ENCODE measurements around the gene CDH23.

The CDH23 gene

GRCh38 chr10:71631007-71631861, 234.5 kb downstream of the CDH23 start:
- Mint-ChIP-seq H3K4me3 (no peak overlapping the region), H3K27me3 (peaks cover 21% of the 10 kb centered on the region), H3K27ac (no peak overlapping the region), H3K9me3 (no peaks in the 10 kb centered on the region), H3K4me1 (no peaks in the 10 kb centered on the region)
- DNase-seq (no peak), ATAC-seq (no peak)

DNA sequence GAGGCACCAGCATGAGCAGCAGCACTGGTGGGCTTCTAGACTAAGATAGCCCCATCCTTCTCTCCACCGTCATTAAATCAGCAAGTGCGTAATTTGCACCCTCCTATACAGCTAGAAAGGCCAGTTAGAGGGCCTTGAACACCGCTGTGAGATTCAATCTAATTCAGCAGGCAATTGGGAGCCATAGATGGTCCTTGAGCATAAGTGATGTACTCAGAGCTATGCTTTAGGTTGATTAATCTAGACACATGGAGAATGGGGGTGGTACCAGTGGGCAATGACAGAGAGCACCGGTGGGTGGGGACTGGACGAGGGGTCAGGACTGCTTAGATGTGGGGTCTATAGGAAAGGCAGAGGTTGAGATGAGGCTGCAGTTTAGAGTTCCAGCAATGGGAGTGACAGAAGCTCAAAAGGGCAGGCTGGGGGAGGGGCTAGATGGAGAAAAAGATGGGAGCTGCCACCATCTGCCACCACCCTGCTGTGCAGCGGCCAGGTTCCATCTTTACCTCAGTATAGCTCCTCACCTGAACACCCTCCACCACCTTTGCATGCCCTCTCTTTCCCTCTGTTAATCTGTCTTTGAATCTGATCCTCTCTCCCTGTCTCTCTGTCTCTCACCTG, 235.6 kb downstream of the CDH23 start:
- ATAC-seq (no peak), DNase-seq (no peak)
- Mint-ChIP-seq H3K27ac (no peak overlapping the region), H3K9me3 (no peaks in the 10 kb centered on the region), H3K4me3 (no peak overlapping the region), H3K27me3 (peaks cover 21% of the 10 kb centered on the region), H3K4me1 (no peaks in the 10 kb centered on the region)

DNA sequence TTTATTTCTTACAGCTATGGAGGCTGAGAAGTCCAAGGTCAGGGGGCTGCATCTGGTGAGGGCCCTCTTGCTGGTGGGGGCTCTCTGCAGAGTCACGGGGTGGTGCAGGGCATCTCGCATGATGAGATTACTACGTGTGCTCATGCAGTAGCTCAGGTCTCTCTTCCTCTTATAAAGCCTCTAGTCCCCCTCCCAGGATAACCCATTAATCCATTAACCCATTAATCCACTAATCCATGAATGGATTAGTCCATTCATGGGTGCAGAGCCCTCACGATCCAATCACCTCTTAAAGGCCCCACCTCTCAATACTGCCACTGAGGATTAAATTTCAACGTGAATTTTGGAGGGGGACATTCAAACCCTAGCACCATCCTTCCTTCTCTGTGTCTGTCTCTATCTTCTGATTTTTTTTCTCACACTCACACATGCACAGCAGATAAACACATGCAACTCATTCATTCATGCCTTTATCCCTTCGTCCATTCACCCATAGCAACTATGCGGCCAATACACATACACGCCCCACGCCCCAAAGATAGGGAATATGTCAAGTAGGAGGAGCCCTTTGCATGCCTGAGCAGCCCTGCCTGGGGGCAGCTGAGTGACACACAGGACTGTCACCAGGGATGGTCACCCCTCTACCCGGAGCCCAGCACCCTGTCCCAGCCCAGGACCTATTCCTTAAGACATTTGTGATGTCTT, 236.3 kb downstream of the CDH23 start:
- H3K27ac Mint-ChIP-seq = no peak overlapping the region
- no peak for DNase-seq
- no peaks in the 10 kb centered on the region for H3K9me3 Mint-ChIP-seq
- peaks cover 23% of the 10 kb centered on the region for H3K27me3 Mint-ChIP-seq
- H3K4me3 Mint-ChIP-seq = no peak overlapping the region
- H3K4me1 Mint-ChIP-seq = no peaks in the 10 kb centered on the region
- ATAC-seq = no peak

GRCh38 chr10:71633920-71634319, 237.2 kb downstream of the CDH23 start:
- Mint-ChIP-seq H3K9me3 (no peaks in the 10 kb centered on the region), H3K4me3 (no peak overlapping the region), H3K4me1 (no peaks in the 10 kb centered on the region), H3K27me3 (peaks cover 32% of the 10 kb centered on the region), H3K27ac (no peak overlapping the region)
- DNase-seq (no peak), ATAC-seq (no peak)

DNA sequence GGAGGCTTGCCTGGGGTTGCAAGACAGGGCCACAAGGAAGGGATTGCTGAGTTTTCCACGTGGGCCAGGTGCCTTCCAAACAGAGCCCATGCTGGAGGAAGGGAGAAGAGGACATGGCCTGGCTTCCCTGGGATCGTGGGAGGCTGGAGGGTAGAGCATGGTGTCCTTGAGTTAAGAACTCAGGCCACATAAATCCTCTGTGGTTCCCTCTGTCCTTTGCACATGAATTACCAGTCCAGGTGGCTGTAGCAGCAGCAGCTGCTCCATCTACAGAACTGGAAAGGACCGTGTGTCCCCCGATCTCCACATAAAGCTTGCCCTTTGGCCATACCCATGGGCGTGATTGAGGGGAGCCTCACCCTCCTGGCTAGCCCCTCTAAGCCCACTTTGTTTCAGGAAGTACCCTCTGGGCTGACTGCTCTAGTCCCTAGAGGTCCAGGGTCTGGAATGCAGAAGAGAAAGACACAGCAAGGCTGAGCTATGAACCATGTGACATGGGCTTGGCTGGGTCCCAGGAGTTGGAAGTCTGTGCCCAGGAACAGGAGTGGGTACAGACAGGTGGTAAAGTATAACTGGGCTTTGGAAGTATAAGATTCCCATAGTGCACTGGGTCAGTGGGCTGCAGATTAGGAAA, 237.9 kb downstream of the CDH23 start:
- H3K4me3 Mint-ChIP-seq = no peak overlapping the region
- H3K27ac Mint-ChIP-seq = no peak overlapping the region
- no peaks in the 10 kb centered on the region for H3K9me3 Mint-ChIP-seq
- no peaks in the 10 kb centered on the region for H3K4me1 Mint-ChIP-seq
- ATAC-seq = no peak
- H3K27me3 Mint-ChIP-seq = peaks cover 32% of the 10 kb centered on the region
- no peak for DNase-seq

GRCh38 chr10:71635251-71635866, 238.6 kb downstream of the CDH23 start:
- H3K4me3 Mint-ChIP-seq = no peak overlapping the region
- DNase-seq (no peak), ATAC-seq (no peak)
- no peaks in the 10 kb centered on the region for H3K4me1 Mint-ChIP-seq
- H3K27me3 Mint-ChIP-seq = peaks cover 32% of the 10 kb centered on the region
- no peak overlapping the region for H3K27ac Mint-ChIP-seq
- H3K9me3 Mint-ChIP-seq = no peaks in the 10 kb centered on the region

GRCh38 chr10:71635867-71636266, 239.1 kb downstream of the CDH23 start:
- no peaks in the 10 kb centered on the region for H3K9me3 Mint-ChIP-seq
- H3K27ac Mint-ChIP-seq = no peak overlapping the region
- DNase-seq = no peak
- no peak overlapping the region for H3K4me3 Mint-ChIP-seq
- no peak for ATAC-seq
- peaks cover 32% of the 10 kb centered on the region for H3K27me3 Mint-ChIP-seq
- H3K4me1 Mint-ChIP-seq = no peaks in the 10 kb centered on the region

DNA sequence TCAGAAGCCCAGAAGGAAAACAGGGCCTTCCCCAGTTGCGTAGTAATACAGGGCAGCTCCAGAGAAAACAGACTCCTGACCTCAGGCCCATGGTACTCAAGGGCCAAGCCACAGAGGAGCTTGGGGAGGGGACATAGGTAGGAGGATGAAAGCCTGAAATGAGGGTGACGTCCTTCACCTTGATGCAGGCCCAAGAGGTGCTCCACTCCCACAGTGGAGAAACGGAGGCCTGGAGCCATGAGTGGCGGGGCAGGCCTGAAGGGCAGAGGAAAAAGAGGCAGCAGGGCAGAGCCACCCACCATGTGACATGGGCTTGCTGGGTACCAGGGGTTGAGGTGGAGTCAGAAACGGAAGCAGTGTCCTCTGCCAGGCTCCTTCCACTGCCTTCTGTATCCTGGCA, 239.9 kb downstream of the CDH23 start:
- H3K27me3 Mint-ChIP-seq = peaks cover 25% of the 10 kb centered on the region
- no peaks in the 10 kb centered on the region for H3K4me1 Mint-ChIP-seq
- ATAC-seq = no peak
- DNase-seq = no peak
- no peaks in the 10 kb centered on the region for H3K9me3 Mint-ChIP-seq
- no peak overlapping the region for H3K27ac Mint-ChIP-seq
- no peak overlapping the region for H3K4me3 Mint-ChIP-seq

GRCh38 chr10:71637305-71637704, 240.6 kb downstream of the CDH23 start:
- DNase-seq (no peak), ATAC-seq (no peak)
- Mint-ChIP-seq H3K27ac (no peak overlapping the region), H3K4me3 (no peak overlapping the region), H3K9me3 (no peaks in the 10 kb centered on the region), H3K4me1 (no peaks in the 10 kb centered on the region), H3K27me3 (peaks cover 23% of the 10 kb centered on the region)

GRCh38 chr10:71638064-71638821, 241.5 kb downstream of the CDH23 start:
- DNase-seq (no peak), ATAC-seq (peak; percentile 26)
- peaks cover 22% of the 10 kb centered on the region for H3K27me3 Mint-ChIP-seq
- H3K9me3 Mint-ChIP-seq = no peaks in the 10 kb centered on the region
- peak overlapping the region in 1 of 2 donors; percentile 21 for H3K27ac Mint-ChIP-seq
- H3K4me1 Mint-ChIP-seq = peaks cover 5% of the 10 kb centered on the region
- no peak overlapping the region for H3K4me3 Mint-ChIP-seq

GRCh38 chr10:71638822-71639719, 242.4 kb downstream of the CDH23 start:
- peaks cover 13% of the 10 kb centered on the region for H3K4me1 Mint-ChIP-seq
- H3K4me3 Mint-ChIP-seq = no peak overlapping the region
- no peak for ATAC-seq
- peak overlapping the region in 1 of 2 donors; percentile 38 for H3K27ac Mint-ChIP-seq
- H3K9me3 Mint-ChIP-seq = no peaks in the 10 kb centered on the region
- no peak for DNase-seq
- peaks cover 19% of the 10 kb centered on the region for H3K27me3 Mint-ChIP-seq

DNA sequence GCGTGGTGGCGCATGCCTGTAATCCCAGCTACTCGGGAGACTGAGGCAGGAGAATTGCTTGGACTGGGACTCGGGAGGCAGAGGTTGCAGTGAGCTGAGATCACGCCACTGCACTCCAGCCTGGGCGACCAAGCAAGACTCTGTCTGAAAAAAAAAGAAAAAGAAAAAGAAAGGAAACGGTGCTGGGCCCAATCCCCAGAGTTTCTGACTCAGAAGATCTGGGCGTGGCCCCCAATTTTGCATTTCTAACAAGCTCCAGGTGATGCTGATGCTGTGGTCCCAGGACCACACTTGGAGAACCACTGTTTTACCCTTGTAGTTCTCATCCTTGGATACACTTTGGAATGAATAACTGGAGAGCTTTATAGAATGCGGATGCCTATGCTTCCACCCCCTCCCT, 243.9 kb downstream of the CDH23 start:
- ATAC-seq (no peak), DNase-seq (no peak)
- Mint-ChIP-seq H3K9me3 (no peaks in the 10 kb centered on the region), H3K27me3 (peaks cover 17% of the 10 kb centered on the region), H3K4me3 (no peak overlapping the region), H3K27ac (no peak overlapping the region), H3K4me1 (peaks cover 28% of the 10 kb centered on the region)

DNA sequence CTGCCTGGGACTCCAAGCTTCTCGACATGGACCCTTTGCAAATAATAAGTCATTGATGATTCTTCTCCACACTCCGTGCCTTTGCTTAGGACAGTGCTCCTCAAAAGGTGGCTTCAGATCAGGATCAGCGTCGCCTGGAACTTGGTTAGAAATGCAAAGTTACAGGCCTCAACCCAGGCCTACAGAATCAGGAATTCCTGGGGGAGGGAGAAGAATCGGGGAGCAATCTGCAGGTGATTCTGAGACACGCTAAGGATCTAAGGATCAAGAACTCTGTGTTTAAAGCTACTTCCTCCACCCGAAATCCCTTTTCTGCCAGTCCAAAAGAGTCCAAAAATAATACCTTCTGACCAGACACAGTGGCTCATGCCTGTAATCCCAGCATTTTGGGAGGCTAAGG, 244.7 kb downstream of the CDH23 start:
- no peak for DNase-seq
- H3K27me3 Mint-ChIP-seq = peaks cover 11% of the 10 kb centered on the region

DNA sequence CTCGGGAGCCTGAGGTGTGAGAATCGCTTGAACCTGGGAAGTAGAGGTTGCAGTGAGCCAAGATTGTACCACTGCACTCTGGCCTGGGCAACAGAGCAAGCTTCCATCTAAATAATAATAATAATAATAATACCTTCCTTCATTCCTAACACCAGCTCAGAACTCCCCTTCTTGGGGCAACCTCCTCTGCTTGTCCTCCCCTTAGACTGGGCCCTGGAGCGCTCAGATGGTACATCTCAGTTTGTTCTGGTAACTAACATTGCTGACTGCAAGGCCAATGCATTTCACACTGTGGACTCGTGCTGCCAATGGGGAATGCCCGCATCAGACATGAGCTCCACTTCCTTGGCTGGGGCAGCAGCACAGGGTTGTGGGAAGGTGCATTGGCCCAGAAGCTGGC, 245.3 kb downstream of the CDH23 start:
- H3K27me3 Mint-ChIP-seq = peaks cover 11% of the 10 kb centered on the region
- H3K27ac Mint-ChIP-seq = no peak overlapping the region
- H3K4me1 Mint-ChIP-seq = peaks cover 28% of the 10 kb centered on the region
- no peak for ATAC-seq
- DNase-seq = no peak
- no peaks in the 10 kb centered on the region for H3K9me3 Mint-ChIP-seq
- no peak overlapping the region for H3K4me3 Mint-ChIP-seq

More for the DNA sequence above, 244.7 kb downstream of the CDH23 start:
- Mint-ChIP-seq H3K9me3 (no peaks in the 10 kb centered on the region), H3K27ac (no peak overlapping the region), H3K4me1 (peaks cover 28% of the 10 kb centered on the region), H3K4me3 (no peak overlapping the region)
- ATAC-seq = no peak

Measured in stimulated activated naive CD8-positive, alpha-beta T cell treated with anti-CD3 and anti-CD28 coated beads, Interleukin-15, amount 100 ng/mL, for 72 hours (primary cell).